ENCODE measurements around the gene ECE1.
A peak's percentile ranks its signal among the peaks of the same experiment; 100 is the strongest.

ECE1 gene

DNA sequence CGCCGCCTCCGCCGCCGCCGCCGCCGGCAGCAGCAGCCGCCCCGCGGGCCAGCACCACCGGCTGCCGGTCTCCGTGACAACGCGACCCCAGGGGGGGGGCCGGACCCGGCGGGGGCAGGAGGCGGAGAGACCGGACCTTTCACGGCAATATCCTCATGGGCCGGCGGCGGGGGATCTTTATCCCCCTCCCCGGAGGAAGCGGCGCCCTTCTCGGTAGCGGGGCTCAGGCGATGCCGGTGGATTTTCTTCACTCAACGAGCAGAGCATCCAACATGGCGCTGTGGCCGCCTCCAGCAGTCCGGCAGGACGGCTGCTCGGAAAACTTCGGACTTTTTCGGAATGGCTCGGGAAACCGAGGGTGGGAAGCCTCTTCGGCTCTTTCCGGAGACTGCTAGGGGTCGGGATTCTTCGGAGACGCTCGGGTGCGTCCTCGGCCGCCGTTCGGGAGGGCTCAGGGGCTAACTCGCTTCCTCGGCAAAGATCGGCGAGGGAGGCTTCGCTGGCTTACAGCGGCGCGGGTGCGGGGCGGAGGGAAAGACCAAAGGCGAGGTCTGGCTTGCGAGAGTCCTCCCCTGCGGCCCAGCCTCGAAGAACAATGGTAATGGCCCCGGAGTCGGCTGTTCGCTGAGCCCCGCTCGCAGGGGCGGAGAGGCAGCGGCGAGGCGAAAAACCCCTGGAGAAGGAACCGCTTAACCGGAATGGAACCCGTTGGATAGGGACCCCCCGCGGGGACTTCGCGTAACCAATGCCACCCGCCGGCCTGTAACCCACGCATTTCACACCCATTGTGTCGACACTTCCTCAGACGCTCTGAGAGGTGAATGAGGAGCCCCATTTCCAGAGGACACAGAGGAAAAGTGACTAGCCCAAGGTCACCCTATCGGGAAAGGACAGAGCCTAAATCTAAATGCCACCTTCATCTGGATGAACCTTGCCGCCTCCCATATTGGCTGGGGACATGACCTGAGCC, 113.4 kb downstream of the ECE1 start, which contains the start of gene EIF4G3:
TSS of gene EIF4G3 (minus strand) at position 312 of the 970 bp plus-strand sequence. CDS start 174,155 bp downstream, outside the sequence.
- Histone ChIP-seq H3K9me2 (ENCODE audit: low read depth, low read length) (no peaks in the 10 kb centered on the region), H3K36me3 (ENCODE audit: insufficient read depth, low read length) (no peaks in the 10 kb centered on the region), H3K27ac (ENCODE audit: low read depth, low read length, poor library complexity, severe bottlenecking) (peak within 1 kb of the TSS; percentile 46), H3K4me1 (ENCODE audit: insufficient read depth, low read length, severe bottlenecking) (peaks cover 34% of the 10 kb centered on the region), H3K9me3 (ENCODE audit: low read length) (no peaks in the 10 kb centered on the region), H3K79me2 (ENCODE audit: insufficient read depth, low read length) (peaks cover 32% of the 10 kb centered on the region), H4K20me1 (ENCODE audit: insufficient read depth, low read length) (no peaks in the 10 kb centered on the region), H3K27me3 (ENCODE audit: insufficient read depth, low read length) (no peaks in the 10 kb centered on the region), H3K4me3 (ENCODE audit: low read depth, low read length, poor library complexity, severe bottlenecking) (peak within 1 kb of the TSS; percentile 96), H2AFZ (ENCODE audit: low read length) (peak within 1 kb of the TSS; percentile 6; the same call in 1 of the 2 replicates), H3F3A (ENCODE audit: insufficient read depth, low read length) (no peaks in the 10 kb centered on the region), H3K4me2 (ENCODE audit: low read length) (peak within 1 kb of the TSS; percentile 95), H3K9ac (ENCODE audit: low read length) (peak within 1 kb of the TSS; percentile 87)
- TF ChIP-seq EZH2 (IDR thresholded peaks at IDR 0.05; ENCODE audit: borderline replicate concordance, low read length), result no peak
- TF ChIP-seq, protein P1, sequence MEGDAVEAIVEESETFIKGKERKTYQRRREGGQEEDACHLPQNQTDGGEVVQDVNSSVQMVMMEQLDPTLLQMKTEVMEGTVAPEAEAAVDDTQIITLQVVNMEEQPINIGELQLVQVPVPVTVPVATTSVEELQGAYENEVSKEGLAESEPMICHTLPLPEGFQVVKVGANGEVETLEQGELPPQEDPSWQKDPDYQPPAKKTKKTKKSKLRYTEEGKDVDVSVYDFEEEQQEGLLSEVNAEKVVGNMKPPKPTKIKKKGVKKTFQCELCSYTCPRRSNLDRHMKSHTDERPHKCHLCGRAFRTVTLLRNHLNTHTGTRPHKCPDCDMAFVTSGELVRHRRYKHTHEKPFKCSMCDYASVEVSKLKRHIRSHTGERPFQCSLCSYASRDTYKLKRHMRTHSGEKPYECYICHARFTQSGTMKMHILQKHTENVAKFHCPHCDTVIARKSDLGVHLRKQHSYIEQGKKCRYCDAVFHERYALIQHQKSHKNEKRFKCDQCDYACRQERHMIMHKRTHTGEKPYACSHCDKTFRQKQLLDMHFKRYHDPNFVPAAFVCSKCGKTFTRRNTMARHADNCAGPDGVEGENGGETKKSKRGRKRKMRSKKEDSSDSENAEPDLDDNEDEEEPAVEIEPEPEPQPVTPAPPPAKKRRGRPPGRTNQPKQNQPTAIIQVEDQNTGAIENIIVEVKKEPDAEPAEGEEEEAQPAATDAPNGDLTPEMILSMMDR (IDR thresholded peaks at IDR 0.05; ENCODE audit: low read length), result no peak

DNA sequence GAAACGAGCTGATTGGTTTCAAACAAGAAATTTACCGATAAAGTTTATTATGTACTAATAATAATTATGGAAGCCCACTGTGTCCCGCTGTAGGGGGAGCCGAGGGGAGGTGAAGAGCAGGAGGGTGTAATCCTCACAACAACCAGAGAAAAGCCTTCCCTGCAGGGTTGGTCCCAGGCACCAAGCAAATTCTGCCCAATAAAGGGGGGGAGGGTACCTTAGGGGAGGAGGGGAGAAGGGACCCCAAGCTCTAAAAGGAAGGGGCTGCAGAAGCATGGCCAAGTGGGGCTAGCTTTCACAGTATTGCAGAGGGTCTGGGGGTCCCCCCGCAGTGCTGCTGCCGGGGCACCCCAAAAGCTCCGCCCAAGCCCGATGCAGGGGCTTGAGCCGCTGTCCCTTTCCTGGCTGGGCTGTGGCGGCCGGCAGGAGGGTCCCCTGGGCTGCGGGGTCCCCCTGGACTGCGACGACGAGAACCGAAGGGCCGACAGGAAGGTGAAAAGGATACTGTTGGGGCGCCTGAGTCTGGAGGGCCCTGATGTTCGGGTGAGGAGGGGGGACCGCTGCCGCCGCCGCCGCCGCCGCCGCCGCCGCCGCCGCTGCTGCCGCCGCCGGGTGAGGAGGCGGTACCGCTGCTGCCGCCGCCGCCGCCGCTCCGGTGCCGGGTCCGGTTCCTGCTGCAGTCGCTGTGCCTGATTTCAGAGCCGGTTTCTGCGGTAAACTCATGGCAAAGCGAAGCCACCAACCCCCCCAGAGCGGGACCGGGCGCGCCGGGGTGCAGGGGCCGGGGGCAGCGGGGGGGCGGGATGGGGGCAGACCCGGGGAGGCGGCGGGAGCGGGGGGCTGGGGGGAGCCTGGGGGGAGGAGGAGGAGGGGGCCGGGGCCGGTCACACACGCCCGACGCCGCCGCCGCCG, 114.3 kb downstream of the ECE1 start:
- TF ChIP-seq, protein P1 (IDR thresholded peaks at IDR 0.05; ENCODE audit: low read length), result no peak
- no peak for TF ChIP-seq EZH2 (IDR thresholded peaks at IDR 0.05; ENCODE audit: borderline replicate concordance, low read length)
- Histone ChIP-seq H3K4me3 (ENCODE audit: low read depth, low read length, poor library complexity, severe bottlenecking) (peak overlapping the region; percentile 96), H3K79me2 (ENCODE audit: insufficient read depth, low read length) (peaks cover 40% of the 10 kb centered on the region), H3K27ac (ENCODE audit: low read depth, low read length, poor library complexity, severe bottlenecking) (peak overlapping the region; percentile 46), H4K20me1 (ENCODE audit: insufficient read depth, low read length) (no peaks in the 10 kb centered on the region), H3K4me1 (ENCODE audit: insufficient read depth, low read length, severe bottlenecking) (peaks cover 34% of the 10 kb centered on the region), H3K9ac (ENCODE audit: low read length) (peak overlapping the region; percentile 87), H3K27me3 (ENCODE audit: insufficient read depth, low read length) (no peaks in the 10 kb centered on the region), H3K9me2 (ENCODE audit: low read depth, low read length) (no peaks in the 10 kb centered on the region), H2AFZ (ENCODE audit: low read length) (no peak overlapping the region), H3K4me2 (ENCODE audit: low read length) (peak overlapping the region; percentile 95), H3K9me3 (ENCODE audit: low read length) (no peaks in the 10 kb centered on the region), H3K36me3 (ENCODE audit: insufficient read depth, low read length) (no peaks in the 10 kb centered on the region), H3F3A (ENCODE audit: insufficient read depth, low read length) (no peaks in the 10 kb centered on the region)

DNA sequence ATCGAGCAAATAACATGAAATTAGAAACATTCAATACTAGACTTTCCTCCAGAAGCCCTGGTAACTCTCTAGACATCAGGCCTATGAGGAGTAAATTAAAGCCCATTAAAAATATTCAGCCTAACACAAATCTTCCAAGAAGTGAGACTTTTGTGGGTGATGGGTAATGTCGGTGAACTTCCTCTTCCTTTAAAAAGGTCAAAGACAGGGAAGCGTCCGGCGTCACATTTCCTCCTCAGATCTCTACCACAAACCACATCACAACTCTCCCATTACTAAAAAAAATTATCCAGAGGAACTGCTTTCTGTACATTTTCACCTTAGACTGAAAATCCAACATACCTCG, 115.0 kb downstream of the ECE1 start:
- no peaks in the 10 kb centered on the region for H3K9me3 ChIP-seq (ENCODE audit: low read length)
- H2AFZ ChIP-seq (ENCODE audit: low read length), result no peak overlapping the region
- peaks cover 3% of the 10 kb centered on the region; the same call in 1 of the 2 replicates for H3K36me3 ChIP-seq (ENCODE audit: insufficient read depth, low read length)
- TF ChIP-seq, protein P1 (IDR thresholded peaks at IDR 0.05; ENCODE audit: low read length), result no peak
- no peak for TF ChIP-seq EZH2 (IDR thresholded peaks at IDR 0.05; ENCODE audit: borderline replicate concordance, low read length)
- peak overlapping the region; percentile 87 for H3K9ac ChIP-seq (ENCODE audit: low read length)
- H3K4me3 ChIP-seq (ENCODE audit: low read depth, low read length, poor library complexity, severe bottlenecking), result peak overlapping the region; percentile 96
- H3K27ac ChIP-seq (ENCODE audit: low read depth, low read length, poor library complexity, severe bottlenecking), result peak overlapping the region; percentile 46
- H3K9me2 ChIP-seq (ENCODE audit: low read depth, low read length), result no peaks in the 10 kb centered on the region
- H3K79me2 ChIP-seq (ENCODE audit: insufficient read depth, low read length), result peaks cover 43% of the 10 kb centered on the region
- H3F3A ChIP-seq (ENCODE audit: insufficient read depth, low read length), result no peaks in the 10 kb centered on the region
- no peaks in the 10 kb centered on the region for H4K20me1 ChIP-seq (ENCODE audit: insufficient read depth, low read length)
- peaks cover 34% of the 10 kb centered on the region for H3K4me1 ChIP-seq (ENCODE audit: insufficient read depth, low read length, severe bottlenecking)
- peak overlapping the region; percentile 95 for H3K4me2 ChIP-seq (ENCODE audit: low read length)
- no peaks in the 10 kb centered on the region for H3K27me3 ChIP-seq (ENCODE audit: insufficient read depth, low read length)
